LNCAP (cell line): ENCODE data around the gene CEP63.

Source experiments
- CTCF ChIP-seq: fragments of 450-650 bp; IDR thresholded peaks from 2 replicates; pipeline ENCODE4 v1.5.1; 2017; ENCODE audit warnings: mild to moderate bottlenecking

Gene CEP63

GRCh38 chr3:134600685-134601463 lies 115.0 kb downstream of the CEP63 start:
- TF ChIP-seq CTCF = peak; percentile 100

GRCh38 chr3:134601539-134602439 lies 115.9 kb downstream of the CEP63 start:
- TF ChIP-seq CTCF = no peak

- TF ChIP-seq CTCF = no peak
Measured at GRCh38 chr3:134602440-134602814, 116.6 kb downstream of the CEP63 start.

GRCh38 chr3:134603480-134603879 lies 117.6 kb downstream of the CEP63 start:
- no peak for TF ChIP-seq CTCF

GRCh38 chr3:134603956-134604355 lies 118.1 kb downstream of the CEP63 start:
- TF ChIP-seq CTCF = no peak

- no peak for TF ChIP-seq CTCF
Measured at GRCh38 chr3:134605556-134605955, 119.7 kb downstream of the CEP63 start.

- TF ChIP-seq CTCF = no peak
Measured at GRCh38 chr3:134606033-134607025, 120.5 kb downstream of the CEP63 start.
